ENCODE data around the gene DNA2. TPM values are rescaled to one million over a fixed set of nuclear protein-coding genes. Genes with fewer than 3 reads are reported as not detected.

Gene DNA2
- total and polyA plus RNA-seq, 4 donors = 1.5 to 6.2 (median 3.0) TPM

DNA sequence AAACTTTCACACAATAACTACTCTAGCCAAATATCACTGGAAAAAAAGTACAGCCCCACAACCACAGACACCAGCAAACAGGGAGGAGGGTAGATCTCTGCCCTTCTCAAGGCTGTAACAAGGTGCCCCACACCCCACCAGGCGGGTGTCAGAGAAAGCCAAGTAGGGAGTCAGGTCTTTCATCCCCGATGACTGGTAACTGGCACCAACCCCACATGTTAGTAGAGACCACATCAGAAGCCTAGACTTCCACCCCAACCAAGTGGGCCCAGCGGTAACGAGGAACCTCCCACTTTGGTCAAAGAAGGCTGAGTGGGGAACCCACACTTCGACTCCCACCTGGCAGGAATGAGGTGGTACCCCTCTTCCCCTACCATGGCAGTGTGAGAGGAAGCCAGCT is 48.3 kb downstream of the DNA2 start:
- 91 to 92% methylated on average over 5 of the region's 5 CpGs for WGBS, 2 donors
- no peak overlapping the region for H3K27ac ChIP-seq (ENCODE audit: low read depth in 1 of 2, low read length in 1 of 2)
- peaks cover 0 to 10% (median 2%) of the 10 kb centered on the region in 4 donors for H3K36me3 ChIP-seq (ENCODE audit: control insufficient read depth in 4 of 4, insufficient read depth in 4 of 4, low read length in 4 of 4)
- TF ChIP-seq, protein P1, sequence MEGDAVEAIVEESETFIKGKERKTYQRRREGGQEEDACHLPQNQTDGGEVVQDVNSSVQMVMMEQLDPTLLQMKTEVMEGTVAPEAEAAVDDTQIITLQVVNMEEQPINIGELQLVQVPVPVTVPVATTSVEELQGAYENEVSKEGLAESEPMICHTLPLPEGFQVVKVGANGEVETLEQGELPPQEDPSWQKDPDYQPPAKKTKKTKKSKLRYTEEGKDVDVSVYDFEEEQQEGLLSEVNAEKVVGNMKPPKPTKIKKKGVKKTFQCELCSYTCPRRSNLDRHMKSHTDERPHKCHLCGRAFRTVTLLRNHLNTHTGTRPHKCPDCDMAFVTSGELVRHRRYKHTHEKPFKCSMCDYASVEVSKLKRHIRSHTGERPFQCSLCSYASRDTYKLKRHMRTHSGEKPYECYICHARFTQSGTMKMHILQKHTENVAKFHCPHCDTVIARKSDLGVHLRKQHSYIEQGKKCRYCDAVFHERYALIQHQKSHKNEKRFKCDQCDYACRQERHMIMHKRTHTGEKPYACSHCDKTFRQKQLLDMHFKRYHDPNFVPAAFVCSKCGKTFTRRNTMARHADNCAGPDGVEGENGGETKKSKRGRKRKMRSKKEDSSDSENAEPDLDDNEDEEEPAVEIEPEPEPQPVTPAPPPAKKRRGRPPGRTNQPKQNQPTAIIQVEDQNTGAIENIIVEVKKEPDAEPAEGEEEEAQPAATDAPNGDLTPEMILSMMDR (IDR thresholded peaks at IDR 0.05; ENCODE audit: control extremely low read depth, extremely low read depth) = no peak
- H3K9ac ChIP-seq (ENCODE audit: insufficient read depth in 1 of 2, low read length in 2 of 2) = no peak overlapping the region
- H3K4me1 ChIP-seq (ENCODE audit: control insufficient read depth in 5 of 5, insufficient read depth in 5 of 5, low read length in 5 of 5) = no peaks in the 10 kb centered on the region
- H3K9me3 ChIP-seq (ENCODE audit: control insufficient read depth in 4 of 4, insufficient read depth in 3 of 4, low read length in 3 of 4) = no peaks in the 10 kb centered on the region
- no peaks in the 10 kb centered on the region for H3K27me3 ChIP-seq (ENCODE audit: control insufficient read depth in 3 of 3, insufficient read depth in 3 of 3, low read length in 2 of 3)
- ATAC-seq (ENCODE audit: insufficient read depth, low FRiP score) = no peak
- H3K4me3 ChIP-seq = no peak overlapping the region
- no peak for DNase-seq

DNA sequence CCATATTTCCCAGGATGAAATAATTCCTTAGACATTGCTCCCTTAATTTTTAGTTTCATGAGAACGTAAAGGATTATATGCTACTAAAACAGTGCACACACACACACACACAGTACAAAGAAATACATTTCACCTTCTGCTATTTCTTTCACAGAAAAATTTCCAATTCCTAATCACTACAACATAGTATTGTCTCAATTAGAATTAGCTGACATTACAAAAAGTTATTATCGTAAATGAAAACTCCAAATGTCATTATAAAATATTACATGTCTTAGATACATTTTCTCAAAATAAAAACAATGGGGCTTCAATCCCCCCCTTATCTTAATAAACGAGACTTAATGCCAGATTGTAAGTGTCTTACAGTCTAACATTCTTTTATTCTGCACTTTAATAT is 52.4 kb downstream of the DNA2 start:
- ATAC-seq (ENCODE audit: insufficient read depth, low FRiP score) = no peak

DNA sequence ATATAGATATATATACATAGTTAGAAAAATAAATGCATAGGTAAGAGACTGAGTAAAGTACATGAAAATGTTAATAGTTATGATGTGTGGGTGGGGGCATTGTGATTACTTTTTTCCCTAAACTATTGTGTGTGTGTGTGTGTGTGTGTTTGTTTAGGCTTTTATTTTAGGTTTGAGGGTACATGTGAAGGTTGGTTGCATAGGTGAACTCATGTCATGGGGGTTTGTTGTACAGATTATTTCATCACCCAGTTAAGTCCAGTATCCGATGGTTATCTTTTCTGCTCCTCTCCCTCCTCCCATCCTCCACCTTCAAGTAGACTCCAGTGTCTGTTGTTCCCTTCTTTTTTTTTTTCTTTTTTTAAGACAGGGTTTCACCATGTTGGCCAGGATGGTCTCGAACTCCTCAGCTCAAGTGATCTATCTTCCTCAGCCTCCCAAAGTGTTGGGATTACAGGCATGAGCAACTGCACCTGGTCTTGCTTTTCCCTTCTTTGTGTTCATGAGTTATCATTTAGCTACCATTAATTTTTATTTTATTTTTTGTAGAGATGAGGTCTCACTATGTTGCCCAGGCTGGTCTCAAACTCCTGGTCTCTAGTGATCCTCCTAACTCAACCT is 62.8 kb downstream of the DNA2 start:
- Histone ChIP-seq H3K4me3 (no peak overlapping the region), H3K9ac (ENCODE audit: insufficient read depth in 1 of 2, low read length in 2 of 2) (no peak overlapping the region), H3K27ac (ENCODE audit: low read depth in 1 of 2, low read length in 1 of 2) (no peak overlapping the region), H3K9me3 (ENCODE audit: control insufficient read depth in 4 of 4, insufficient read depth in 3 of 4, low read length in 3 of 4) (no peaks in the 10 kb centered on the region), H3K4me1 (ENCODE audit: control insufficient read depth in 5 of 5, insufficient read depth in 5 of 5, low read length in 5 of 5) (peaks cover 0 to 5% (median 3%) of the 10 kb centered on the region in 5 donors), H3K36me3 (ENCODE audit: control insufficient read depth in 4 of 4, insufficient read depth in 4 of 4, low read length in 4 of 4) (peaks cover 0 to 3% (median 0%) of the 10 kb centered on the region in 4 donors), H3K27me3 (ENCODE audit: control insufficient read depth in 3 of 3, insufficient read depth in 3 of 3, low read length in 2 of 3) (no peaks in the 10 kb centered on the region)
- 89 to 90% methylated on average over 2 of the region's 2 CpGs for WGBS, 2 donors
- no peak for ATAC-seq (ENCODE audit: insufficient read depth, low FRiP score)
- no peak for DNase-seq
- TF ChIP-seq, protein P1 (IDR thresholded peaks at IDR 0.05; ENCODE audit: control extremely low read depth, extremely low read depth) = no peak

More for the DNA sequence above, 52.4 kb downstream of the DNA2 start:
- Histone ChIP-seq H3K4me3 (no peak overlapping the region), H3K9ac (ENCODE audit: insufficient read depth in 1 of 2, low read length in 2 of 2) (no peak overlapping the region), H3K27ac (ENCODE audit: low read depth in 1 of 2, low read length in 1 of 2) (no peak overlapping the region), H3K4me1 (ENCODE audit: control insufficient read depth in 5 of 5, insufficient read depth in 5 of 5, low read length in 5 of 5) (no peaks in the 10 kb centered on the region), H3K36me3 (ENCODE audit: control insufficient read depth in 4 of 4, insufficient read depth in 4 of 4, low read length in 4 of 4) (peaks cover 0 to 6% (median 2%) of the 10 kb centered on the region in 4 donors), H3K27me3 (ENCODE audit: control insufficient read depth in 3 of 3, insufficient read depth in 3 of 3, low read length in 2 of 3) (no peaks in the 10 kb centered on the region), H3K9me3 (ENCODE audit: control insufficient read depth in 4 of 4, insufficient read depth in 3 of 4, low read length in 3 of 4) (no peaks in the 10 kb centered on the region)
- DNase-seq = no peak
- TF ChIP-seq, protein P1 (IDR thresholded peaks at IDR 0.05; ENCODE audit: control extremely low read depth, extremely low read depth) = no peak
- WGBS, 2 donors = 91 to 98% methylated on average over 3 of the region's 3 CpGs

All from lung (tissue), 12 donors.